NCI-H748 treated with DMSO at 0.1 percent for 48 hours (cell line): ENCODE results near the gene CAMSAP2.

Source experiments
- DNase-seq: peaks from one replicate; lab custom pipeline; 2025; lab: John Stamatoyannopoulos, UW

The CAMSAP2 gene

GRCh38 chr1:200883118-200883517 lies 144.4 kb downstream of the CAMSAP2 start:
- no peak for DNase-seq

GRCh38 chr1:200885623-200886402 lies 147.1 kb downstream of the CAMSAP2 start:
- no peak for DNase-seq

- DNase-seq: no peak
Observed at GRCh38 chr1:200886594-200886993, 147.9 kb downstream of the CAMSAP2 start.

- no peak for DNase-seq
Observed at GRCh38 chr1:200887036-200887435, 148.3 kb downstream of the CAMSAP2 start.

GRCh38 chr1:200887772-200888348 lies 149.2 kb downstream of the CAMSAP2 start:
- no peak for DNase-seq

- DNase-seq: no peak
Observed at GRCh38 chr1:200888349-200888838, 149.7 kb downstream of the CAMSAP2 start.

- DNase-seq: no peak
Observed at GRCh38 chr1:200889571-200889970, 150.9 kb downstream of the CAMSAP2 start.

- no peak for DNase-seq
Observed at GRCh38 chr1:200890027-200890426, 151.3 kb downstream of the CAMSAP2 start.

GRCh38 chr1:200890818-200891773 lies 152.4 kb downstream of the CAMSAP2 start:
- DNase-seq: no peak

GRCh38 chr1:200891774-200892157 lies 153.1 kb downstream of the CAMSAP2 start:
- DNase-seq: no peak

GRCh38 chr1:200892546-200892945 lies 153.9 kb downstream of the CAMSAP2 start:
- no peak for DNase-seq

GRCh38 chr1:200892958-200893357 lies 154.3 kb downstream of the CAMSAP2 start:
- no peak for DNase-seq

- no peak for DNase-seq
Observed at GRCh38 chr1:200893411-200893901, 154.8 kb downstream of the CAMSAP2 start.

- DNase-seq: no peak
Observed at GRCh38 chr1:200894712-200895442, 156.2 kb downstream of the CAMSAP2 start, which contains the start of gene INAVA. Gene INAVA (plus strand): TSS chr1:200894900. CDS start chr1:200898401, 3,501 bp downstream.

GRCh38 chr1:200895443-200895789 lies 156.7 kb downstream of the CAMSAP2 start:
- DNase-seq: no peak

GRCh38 chr1:200895801-200896530 lies 157.3 kb downstream of the CAMSAP2 start:
- no peak for DNase-seq

GRCh38 chr1:200896531-200897196 lies 158.0 kb downstream of the CAMSAP2 start:
- DNase-seq: no peak

GRCh38 chr1:200897259-200897658 lies 158.6 kb downstream of the CAMSAP2 start:
- DNase-seq: no peak

- no peak for DNase-seq
Observed at GRCh38 chr1:200899015-200899386, 160.3 kb downstream of the CAMSAP2 start.

GRCh38 chr1:200899451-200899915 lies 160.8 kb downstream of the CAMSAP2 start:
- no peak for DNase-seq
